DMS53 treated with DMSO at 0.1 percent for 48 hours (cell line): ENCODE measurements around the gene DOCK6.
"Not testable (repeated sequence)": the region's sequence is repeated elsewhere in the genome, so short reads cannot be mapped to it uniquely, and the experiment has no call there.

Experiments
- DNase-seq: peaks from one replicate; lab custom pipeline; 2025; ENCODE audit not compliant: unreplicated experiment; lab: John Stamatoyannopoulos, UW

DOCK6 gene

GRCh38 chr19:11177592-11177991 is 84.7 kb downstream of the DOCK6 start:
- DNase-seq = no peak

- DNase-seq = no peak
Measured at GRCh38 chr19:11176466-11177193, 85.7 kb downstream of the DOCK6 start.

- no peak for DNase-seq
Measured at GRCh38 chr19:11175920-11176319, 86.4 kb downstream of the DOCK6 start.

GRCh38 chr19:11174336-11174735 is 88.0 kb downstream of the DOCK6 start:
- no peak for DNase-seq

- DNase-seq = no peak
Measured at GRCh38 chr19:11173516-11174155, 88.7 kb downstream of the DOCK6 start.

- DNase-seq = no peak
Measured at GRCh38 chr19:11172576-11172975, 89.7 kb downstream of the DOCK6 start.

GRCh38 chr19:11171144-11171543 is 91.2 kb downstream of the DOCK6 start:
- no peak for DNase-seq

- DNase-seq = no peak
Measured at GRCh38 chr19:11169896-11170678, 92.2 kb downstream of the DOCK6 start.

- DNase-seq = no peak
Measured at GRCh38 chr19:11168568-11168967, 93.8 kb downstream of the DOCK6 start.

- DNase-seq = no peak
Measured at GRCh38 chr19:11166281-11167142, 95.8 kb downstream of the DOCK6 start.

- no peak for DNase-seq
Measured at GRCh38 chr19:11165486-11166030, 96.8 kb downstream of the DOCK6 start.

- no peak for DNase-seq
Measured at GRCh38 chr19:11164879-11165406, 97.4 kb downstream of the DOCK6 start.

GRCh38 chr19:11164296-11164695 is 98.0 kb downstream of the DOCK6 start:
- DNase-seq = no peak

GRCh38 chr19:11160440-11160768 is 101.9 kb downstream of the DOCK6 start:
- not testable (repeated sequence) for DNase-seq

GRCh38 chr19:11159598-11160439 is 102.5 kb downstream of the DOCK6 start:
- DNase-seq = no peak

- DNase-seq = peak; percentile 90
Measured at GRCh38 chr19:11155373-11156120, 106.8 kb downstream of the DOCK6 start, which contains the start of gene SPC24. Gene SPC24, minus strand, starts transcription at chr19:11155782. Its CDS starts 6 bp downstream, at chr19:11155776.

GRCh38 chr19:11154683-11155047 is 107.7 kb downstream of the DOCK6 start:
- no peak for DNase-seq

- DNase-seq = no peak
Measured at GRCh38 chr19:11152318-11153062, 109.8 kb downstream of the DOCK6 start.
